ENCODE results near the gene THRA. TPM values are rescaled to one million over a fixed set of nuclear protein-coding genes. Genes with fewer than 3 reads are reported as not detected.

Gene THRA
- total and polyA plus RNA-seq, 2 of the 8 experiments (the other 6 are each of a cell fraction or from before 2014, with no cell fraction given), result 6.4 to 10.2 TPM

- Histone ChIP-seq H2BK120ac (replicated peaks; ENCODE audit: low read depth, low read length) (no peak overlapping the region), H3K27ac (ENCODE audit: low read depth, low read length) (no peak overlapping the region), H2AK5ac (ENCODE audit: low read depth, low read length) (no peak overlapping the region), H4K91ac (replicated peaks; ENCODE audit: insufficient read length, low read length) (no peak overlapping the region), H3K9ac (replicated peaks in 1 of 4; ENCODE audit: extremely low read depth in 1 of 4, low read depth in 3 of 4, low read length in 3 of 4) (no peak overlapping the region), H3K79me2 (ENCODE audit: control insufficient read depth in 1 of 2, insufficient read depth in 2 of 2, low read length in 2 of 2) (no peaks in the 10 kb centered on the region), H3K36me3 (ENCODE audit: control insufficient read depth in 2 of 4, insufficient read depth in 4 of 4, low read length in 3 of 4) (no peaks in the 10 kb centered on the region), H2AFZ (ENCODE audit: low read length) (no peak overlapping the region), H2BK12ac (ENCODE audit: low read depth, low read length) (no peak overlapping the region), H2BK20ac (ENCODE audit: low read length) (no peak overlapping the region), H3K4me2 (ENCODE audit: insufficient read depth in 1 of 2, low read depth in 2 of 2, low read length in 2 of 2) (no peak overlapping the region), H3K4me3 (ENCODE audit: extremely low read depth in 1 of 4, insufficient read depth in 2 of 4, low read depth in 3 of 4, low read length in 4 of 4) (no peak overlapping the region), H3K79me1 (ENCODE audit: low read depth, low read length) (no peaks in the 10 kb centered on the region), H3K9me3 (ENCODE audit: insufficient read depth in 2 of 2, low read depth in 1 of 2, low read length in 1 of 2) (no peaks in the 10 kb centered on the region), H3K14ac (ENCODE audit: insufficient read length) (no peak overlapping the region), H3K4me1 (replicated peaks in 1 of 4; ENCODE audit: control insufficient read depth in 3 of 4, insufficient read depth in 4 of 4, low read length in 3 of 4) (peaks cover 0 to 14% (median 9%) of the 10 kb centered on the region in 4 experiments; a peak in 6 of 7 replicates), H4K8ac (ENCODE audit: extremely low read depth, insufficient read depth, low read length) (no peak overlapping the region), H3K23me2 (ENCODE audit: low read depth, low read length) (no peaks in the 10 kb centered on the region), H3K18ac (ENCODE audit: extremely low read depth, low read length) (no peak overlapping the region), H3K56ac (replicated peaks; ENCODE audit: insufficient read length, low read depth, low read length) (no peak overlapping the region), H2BK15ac (ENCODE audit: low read length) (no peak overlapping the region), H3K4ac (replicated peaks; ENCODE audit: insufficient read length, low read depth, low read length) (no peak overlapping the region), H3K23ac (ENCODE audit: insufficient read length) (no peak overlapping the region), H3K27me3 (replicated peaks in 1 of 4; ENCODE audit: control insufficient read depth in 3 of 4, extremely low read depth in 1 of 4, insufficient read depth in 3 of 4, low read length in 3 of 4) (no peaks in the 10 kb centered on the region), H2BK5ac (ENCODE audit: low read depth, low read length) (no peak overlapping the region), H4K5ac (ENCODE audit: insufficient read length, low read depth, low read length) (no peak overlapping the region), H4K20me1 (replicated peaks in 1 of 2; ENCODE audit: control insufficient read depth in 1 of 2, insufficient read depth in 2 of 2, low read length in 2 of 2) (no peaks in the 10 kb centered on the region)
- POLR2A ChIA-PET (ENCODE audit: partially characterized antibody), result interaction anchor here (0.6 kb wide), 1 partner anchor 16 kb away, joined by 3 read pairs; no protein-coding TSS in a partner anchor
- 88% methylated on average over 3 of the region's 3 CpGs; no CpG with 5 or more reads in 1 of the 2 experiments for WGBS, 2 experiments (ENCODE audit: extremely low coverage in 1 of 2, insufficient coverage in 1 of 2, insufficient read length in 1 of 2, insufficient replicate concordance in 2 of 2, low coverage in 1 of 2, low lambda C conversion rate in 2 of 2, missing lambda C conversion rate in 1 of 2)
- TF ChIP-seq SP2 (IDR thresholded peaks at IDR 0.05; ENCODE audit: low read length), result no peak
- TF ChIP-seq JUN (IDR thresholded peaks at IDR 0.05; ENCODE audit: low read depth, low read length), result no peak
- TF ChIP-seq BRCA1 (IDR thresholded peaks at IDR 0.05; ENCODE audit: low read depth, low read length), result no peak
- no peak for TF ChIP-seq MAFK (IDR thresholded peaks at IDR 0.05; ENCODE audit: low read depth, low read length)
- no peak for TF ChIP-seq TAF7 (optimal IDR thresholded peaks at IDR 0.05; ENCODE audit: borderline replicate concordance, low read depth, low read length)
- no peak for TF ChIP-seq RNF2 (IDR thresholded peaks at IDR 0.05; ENCODE audit: borderline replicate concordance, low read depth, low read length, missing control alignments, poor library complexity, severe bottlenecking)
- DNase-seq (ENCODE audit: low read depth in 1 of 2, low spot score in 2 of 2), result no peak
- no peak for FAIRE-seq
- CTCF ChIA-PET (ENCODE audit: partially characterized antibody), result interaction anchor here (4.2 to 38.4 kb wide), 4 partner anchors 10 to 45 kb away, joined by 19 to 876 read pairs (median 304); partner anchors contain the start of genes MED24 and THRA
Measured at GRCh38 chr17:40079545-40079944, 16.8 kb downstream of the THRA start.

All from H1 (cell line).